ENCODE results near the gene MEGF6. TPM values are rescaled to one million over a fixed set of nuclear protein-coding genes. Genes with fewer than 3 reads are reported as not detected.

Gene MEGF6
- total RNA-seq, 1 donor from 2014 or later: 1.3 TPM

DNA sequence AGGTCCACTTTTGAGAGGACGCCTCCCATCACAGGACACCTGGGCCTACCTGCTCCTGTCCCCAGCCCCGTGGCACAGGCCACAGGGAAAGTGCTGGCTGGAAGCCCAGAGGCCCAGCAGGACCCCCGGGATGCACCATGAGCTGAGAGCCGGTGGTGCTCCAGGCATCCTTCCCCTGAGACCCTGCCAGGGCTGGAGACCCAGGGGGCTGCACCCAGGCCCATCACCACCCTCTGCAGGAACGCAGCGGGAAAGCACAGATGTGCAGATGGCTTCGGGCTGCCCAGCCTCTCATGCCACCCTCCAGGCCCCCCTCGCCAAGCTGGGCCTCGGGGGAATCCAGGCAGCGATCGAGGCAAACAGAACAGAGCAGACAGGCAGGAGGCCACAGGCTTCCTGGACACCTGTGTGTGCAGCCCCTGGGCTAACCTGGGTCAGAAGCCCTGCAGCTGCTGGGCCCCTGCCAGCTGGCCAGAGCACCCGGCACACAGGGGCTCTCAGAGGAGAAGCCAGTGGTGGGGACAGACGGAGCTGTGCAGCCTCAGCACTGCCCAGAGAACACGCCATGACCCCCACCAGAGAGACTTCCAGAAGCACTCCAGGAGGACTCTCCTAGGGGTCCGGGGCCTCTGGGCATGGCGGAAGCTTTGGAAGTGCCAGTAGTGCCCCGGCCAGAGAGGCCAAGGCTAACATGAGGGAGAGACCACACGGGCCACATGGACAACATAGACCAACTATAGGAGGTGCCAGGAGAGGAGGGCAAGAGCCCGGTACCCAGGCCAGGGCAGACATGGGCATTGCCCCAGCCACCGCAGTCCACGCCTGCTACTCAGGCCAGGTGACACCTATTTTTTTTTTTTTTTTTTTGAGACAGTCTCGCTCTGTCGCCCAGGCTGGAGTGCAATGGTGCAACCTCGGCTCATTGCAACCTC, 85.5 kb downstream of the MEGF6 start:
- Histone ChIP-seq H3K36me3 (ENCODE audit: control insufficient read depth, insufficient read depth, low read length) (no peaks in the 10 kb centered on the region), H3K27me3 (ENCODE audit: control insufficient read depth, insufficient read depth, low read length) (peaks cover 2% of the 10 kb centered on the region), H3K4me3 (ENCODE audit: low read depth, low read length) (no peak overlapping the region)
- no peak for FAIRE-seq
- TF ChIP-seq, protein P1, sequence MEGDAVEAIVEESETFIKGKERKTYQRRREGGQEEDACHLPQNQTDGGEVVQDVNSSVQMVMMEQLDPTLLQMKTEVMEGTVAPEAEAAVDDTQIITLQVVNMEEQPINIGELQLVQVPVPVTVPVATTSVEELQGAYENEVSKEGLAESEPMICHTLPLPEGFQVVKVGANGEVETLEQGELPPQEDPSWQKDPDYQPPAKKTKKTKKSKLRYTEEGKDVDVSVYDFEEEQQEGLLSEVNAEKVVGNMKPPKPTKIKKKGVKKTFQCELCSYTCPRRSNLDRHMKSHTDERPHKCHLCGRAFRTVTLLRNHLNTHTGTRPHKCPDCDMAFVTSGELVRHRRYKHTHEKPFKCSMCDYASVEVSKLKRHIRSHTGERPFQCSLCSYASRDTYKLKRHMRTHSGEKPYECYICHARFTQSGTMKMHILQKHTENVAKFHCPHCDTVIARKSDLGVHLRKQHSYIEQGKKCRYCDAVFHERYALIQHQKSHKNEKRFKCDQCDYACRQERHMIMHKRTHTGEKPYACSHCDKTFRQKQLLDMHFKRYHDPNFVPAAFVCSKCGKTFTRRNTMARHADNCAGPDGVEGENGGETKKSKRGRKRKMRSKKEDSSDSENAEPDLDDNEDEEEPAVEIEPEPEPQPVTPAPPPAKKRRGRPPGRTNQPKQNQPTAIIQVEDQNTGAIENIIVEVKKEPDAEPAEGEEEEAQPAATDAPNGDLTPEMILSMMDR (IDR thresholded peaks at IDR 0.05; ENCODE audit: insufficient read depth, low read length, severe bottlenecking): no peak
- no peak for DNase-seq (ENCODE audit: low read depth)

DNA sequence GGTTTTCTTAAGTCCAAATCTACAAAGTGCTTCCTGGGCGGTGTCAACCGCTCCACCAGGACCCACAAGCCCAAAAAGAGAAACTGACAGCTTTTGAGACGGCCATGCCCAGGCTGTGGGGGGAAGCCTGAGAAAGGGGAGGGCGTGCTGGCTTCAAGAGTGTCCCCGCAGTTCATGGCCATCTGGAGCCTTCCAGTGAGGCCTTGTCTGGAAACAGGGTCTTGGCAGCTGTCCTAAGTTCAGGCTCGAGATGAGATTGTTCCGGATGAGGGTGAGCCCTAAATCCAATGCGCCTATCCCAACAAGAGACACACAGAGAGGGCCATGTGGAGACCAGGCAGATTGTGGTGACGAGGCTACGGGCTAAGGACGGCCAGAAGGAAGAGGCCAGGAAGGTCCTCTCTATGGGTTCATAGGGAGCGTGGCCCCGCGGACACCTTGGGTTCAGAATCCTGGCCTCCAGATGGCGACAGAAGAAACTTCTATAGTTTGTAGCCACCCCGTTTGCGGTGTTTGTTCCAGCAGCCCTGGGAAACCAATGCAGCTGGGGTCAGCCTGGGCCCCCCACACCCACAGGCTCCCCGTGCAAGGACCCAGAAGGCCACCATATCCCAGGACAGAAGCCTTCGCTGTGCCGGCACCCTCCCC, 86.6 kb downstream of the MEGF6 start:
- FAIRE-seq: no peak

GRCh38 chr1:3523980-3524379, 87.3 kb downstream of the MEGF6 start:
- Histone ChIP-seq H3K27me3 (ENCODE audit: control insufficient read depth, insufficient read depth, low read length) (peaks cover 2% of the 10 kb centered on the region), H3K36me3 (ENCODE audit: control insufficient read depth, insufficient read depth, low read length) (no peaks in the 10 kb centered on the region), H3K4me3 (ENCODE audit: low read depth, low read length) (no peak overlapping the region)
- DNase-seq (ENCODE audit: low read depth): no peak
- FAIRE-seq: no peak
- TF ChIP-seq, protein P1 (IDR thresholded peaks at IDR 0.05; ENCODE audit: insufficient read depth, low read length, severe bottlenecking): no peak

More for the DNA sequence above, 86.6 kb downstream of the MEGF6 start:
- no peaks in the 10 kb centered on the region for H3K36me3 ChIP-seq (ENCODE audit: control insufficient read depth, insufficient read depth, low read length)
- TF ChIP-seq, protein P1 (IDR thresholded peaks at IDR 0.05; ENCODE audit: insufficient read depth, low read length, severe bottlenecking): no peak
- H3K4me3 ChIP-seq (ENCODE audit: low read depth, low read length): no peak overlapping the region
- no peak for DNase-seq (ENCODE audit: low read depth)
- H3K27me3 ChIP-seq (ENCODE audit: control insufficient read depth, insufficient read depth, low read length): peaks cover 2% of the 10 kb centered on the region

DNA sequence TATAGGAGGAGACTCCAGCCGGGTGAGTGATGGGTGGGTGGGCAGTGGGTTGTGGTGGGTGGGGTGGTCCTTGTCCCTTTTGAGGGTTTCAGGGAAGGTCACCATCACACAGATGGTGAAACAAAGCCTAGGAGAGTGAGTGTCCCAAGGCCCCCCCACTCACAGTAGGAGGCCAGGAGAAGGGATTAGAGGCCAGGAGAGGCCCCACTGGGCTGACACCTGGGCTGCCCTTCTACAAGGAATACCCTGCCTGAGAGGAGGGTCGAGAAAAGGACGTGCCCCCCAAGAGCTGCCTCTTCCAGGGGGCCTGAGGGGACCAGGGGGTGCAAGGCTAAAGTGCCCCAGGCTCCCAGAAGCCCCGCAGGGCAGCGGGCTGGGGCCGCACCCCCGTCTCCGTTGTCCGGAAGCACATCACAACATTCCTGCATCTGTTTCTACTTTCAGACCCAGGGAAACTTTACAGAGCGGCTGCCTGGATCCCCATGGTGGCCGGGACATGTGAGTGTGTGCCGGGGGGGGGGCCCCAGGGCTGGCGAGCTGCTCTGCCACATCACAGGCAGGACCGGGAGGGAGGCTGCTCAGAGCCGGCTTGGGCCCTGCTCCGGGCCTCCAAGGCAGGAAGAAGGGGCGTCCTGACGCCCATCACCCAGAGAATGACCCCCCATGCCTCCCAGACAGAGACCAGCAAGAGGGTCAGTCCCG, 88.6 kb downstream of the MEGF6 start:
- no peak for FAIRE-seq
- no peaks in the 10 kb centered on the region for H3K36me3 ChIP-seq (ENCODE audit: control insufficient read depth, insufficient read depth, low read length)
- H3K27me3 ChIP-seq (ENCODE audit: control insufficient read depth, insufficient read depth, low read length): no peaks in the 10 kb centered on the region

GRCh38 chr1:3522112-3522511, 89.2 kb downstream of the MEGF6 start:
- FAIRE-seq (no peak), DNase-seq (ENCODE audit: low read depth) (no peak)
- Histone ChIP-seq H3K4me3 (ENCODE audit: low read depth, low read length) (no peak overlapping the region), H3K27me3 (ENCODE audit: control insufficient read depth, insufficient read depth, low read length) (no peaks in the 10 kb centered on the region), H3K36me3 (ENCODE audit: control insufficient read depth, insufficient read depth, low read length) (no peaks in the 10 kb centered on the region)
- TF ChIP-seq, protein P1 (IDR thresholded peaks at IDR 0.05; ENCODE audit: insufficient read depth, low read length, severe bottlenecking): no peak

More for the DNA sequence above, 88.6 kb downstream of the MEGF6 start:
- no peak overlapping the region for H3K4me3 ChIP-seq (ENCODE audit: low read depth, low read length)
- DNase-seq (ENCODE audit: low read depth): no peak
- TF ChIP-seq, protein P1 (IDR thresholded peaks at IDR 0.05; ENCODE audit: insufficient read depth, low read length, severe bottlenecking): no peak
